Measurements from ENCODE around the gene PCDH15. TPM values are rescaled to one million over a fixed set of nuclear protein-coding genes. Genes with fewer than 3 reads are reported as not detected.

Gene PCDH15
- total and polyA plus RNA-seq, 2 of the 13 experiments (the other 11 are each of a cell fraction or from before 2014, with no cell fraction given): not detected

- CTCF ChIA-PET (ENCODE audit: low intra/inter-chr PET ratio, low total read pairs): no interaction called here
- H2AFZ ChIP-seq (ENCODE audit: low read length): no peak overlapping the region
- H3K9ac ChIP-seq (ENCODE audit: insufficient read depth, low read depth, low read length): peak overlapping the region; percentile 42; the same call in 1 of the 2 replicates
- no peaks in the 10 kb centered on the region for H3K79me2 ChIP-seq (ENCODE audit: insufficient read depth, low read length)
- no peaks in the 10 kb centered on the region for H3K9me3 ChIP-seq (ENCODE audit: low read length)
- H3K4me2 ChIP-seq (ENCODE audit: low read depth, low read length): peak overlapping the region; percentile 62
- POLR2A ChIA-PET: interaction anchor here (0.6 to 1.2 kb wide), 2 partner anchors 42 to 71 kb away, joined by 3 read pairs; no protein-coding TSS in a partner anchor
- no peaks in the 10 kb centered on the region for H3K27me3 ChIP-seq (ENCODE audit: control insufficient read depth in 1 of 2, insufficient read depth in 2 of 2, low read length in 2 of 2)
- peak overlapping the region; percentile 75 for H3K27ac ChIP-seq (ENCODE audit: extremely low read length, insufficient read depth, low read length)
- no TSS peak for BruUV-seq (replicated peaks)
- in situ Hi-C loops (cut with HindIII; ENCODE audit: extremely low pct_ligation_motif_present, low pct_unique_long_range_greater_than_20kb): no loop called here
- H3K36me3 ChIP-seq (replicated peaks in 1 of 2; ENCODE audit: control insufficient read depth in 1 of 2, insufficient read depth in 2 of 2, low read length in 2 of 2): no peaks in the 10 kb centered on the region
- ATAC-seq (peak; percentile 99), FAIRE-seq (peak; percentile 47), DNase-seq (ENCODE audit: low spot score) (peak; percentile 90)
- H3K4me3 ChIP-seq (replicated peaks in 1 of 3; ENCODE audit: insufficient read depth in 1 of 3, low read depth in 2 of 3, low read length in 3 of 3): peak overlapping the region in 1 of 3 experiments; percentile 1; a peak in 1 of 6 replicates
- peaks cover 64% of the 10 kb centered on the region for H3K4me1 ChIP-seq (ENCODE audit: insufficient read depth, low read length)
- H4K20me1 ChIP-seq (ENCODE audit: insufficient read depth, low read length): no peaks in the 10 kb centered on the region
- WGBS (ENCODE audit: low lambda C conversion rate): 0% methylated on average over 3 of the region's 3 CpGs
- intact Hi-C loops (cut with micrococcal nuclease; ENCODE audit: unreplicated experiment): loop anchor here (10.0 kb wide), 1 partner anchor 1193 kb away; no protein-coding TSS in a partner anchor
- 0 out of 2 replicates have a peak, but pooled peaks have one; percentile 37 for TF ChIP-seq FOXP4 (CRISPR knock-in tag; IDR thresholded peaks at IDR 0.05)
- TF ChIP-seq FOXP1 (IDR thresholded peaks at IDR 0.05): no peak
- TF ChIP-seq FOXP1 (CRISPR knock-in tag; IDR thresholded peaks at IDR 0.05): peak; percentile 29; the same call in 1 of the 2 replicates
- no peak for TF ChIP-seq ZNF609 (CRISPR knock-in tag; IDR thresholded peaks at IDR 0.05; ENCODE audit: borderline replicate concordance)
- TF ChIP-seq PAXIP1 (CRISPR knock-in tag; conservative IDR thresholded peaks at IDR 0.05): peak; percentile 18; the same call in 1 of the 2 replicates
- TF ChIP-seq KLF16 (CRISPR knock-in tag; IDR thresholded peaks at IDR 0.05): 0 out of 4 replicates have a peak, but pooled peaks of 1 of the 2 experiments have one; percentile 21
- no peak for TF ChIP-seq PHB2 (IDR thresholded peaks at IDR 0.05; ENCODE audit: partially characterized antibody)
- no peak for TF ChIP-seq SOX13 (IDR thresholded peaks at IDR 0.05)
- TF ChIP-seq SOX13 (CRISPR knock-in tag; conservative IDR thresholded peaks at IDR 0.05 in 1 of 2, IDR thresholded peaks at IDR 0.05 in 1 of 2): peak in 1 of 2 experiments; percentile 82; a peak in 2 of 4 replicates
- no peak for TF ChIP-seq FOXM1 (CRISPR knock-in tag; IDR thresholded peaks at IDR 0.05)
- TF ChIP-seq ZGPAT (CRISPR knock-in tag; IDR thresholded peaks at IDR 0.05): peak; percentile 58; the same call in 1 of the 2 replicates
Observed at GRCh38 chr10:53957401-53957800, 843.6 kb downstream of the PCDH15 start.

Measured in HepG2 (cell line).